Panc1 (cell line): ENCODE measurements around the gene SMAP1.

Experiments
- POLR2AphosphoS5 ChIP-seq: IDR thresholded peaks from 2 replicates; pipeline ENCODE4 v1.6.1; 2012; ENCODE audit warnings: mild to moderate bottlenecking, low read depth, low read length, moderate library complexity
- SIN3A ChIP-seq: IDR thresholded peaks from 2 replicates; pipeline ENCODE4 v1.6.1; 2012; ENCODE audit warnings: low read depth, mild to moderate bottlenecking, low read length, moderate library complexity, borderline replicate concordance; ENCODE audit not compliant: insufficient read depth
- TF ChIP-seq, protein P1 (sequence below): fragments of 450-650 bp; IDR thresholded peaks from 2 replicates; pipeline ENCODE4 v1.5.1; 2017; ENCODE audit warnings: mild to moderate bottlenecking
- TF ChIP-seq, protein P2 (sequence below), 2 experiments: IDR thresholded peaks; 2 replicates each; pipeline ENCODE4 v1.6.1; 2011 to 2012; ENCODE audit warnings: low read depth in 2 of 2, control low read depth in 1 of 2, low read length in 1 of 2, mild to moderate bottlenecking in 1 of 2, moderate library complexity in 1 of 2; ENCODE audit not compliant: insufficient read depth in 1 of 2

DNA sequence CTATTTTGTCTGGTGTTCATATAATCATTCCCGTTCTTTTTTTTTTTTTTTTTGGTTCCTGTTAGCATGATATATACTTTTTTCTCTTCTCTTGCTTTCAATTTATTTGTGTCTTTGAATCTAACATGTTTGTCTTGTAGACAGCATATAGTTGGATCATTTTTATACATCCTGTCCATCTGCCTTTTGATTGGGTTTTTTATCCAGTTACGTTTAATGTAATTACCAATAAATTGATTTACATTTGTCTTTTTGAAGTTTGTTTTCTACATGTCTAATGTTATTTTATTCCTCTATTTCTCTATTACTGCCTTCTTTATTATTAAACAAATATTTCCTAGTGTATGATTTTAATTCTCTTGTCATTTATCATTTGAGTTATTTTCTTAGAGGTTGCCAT lies 204.8 kb downstream of the SMAP1 start:
- TF ChIP-seq, protein P1, sequence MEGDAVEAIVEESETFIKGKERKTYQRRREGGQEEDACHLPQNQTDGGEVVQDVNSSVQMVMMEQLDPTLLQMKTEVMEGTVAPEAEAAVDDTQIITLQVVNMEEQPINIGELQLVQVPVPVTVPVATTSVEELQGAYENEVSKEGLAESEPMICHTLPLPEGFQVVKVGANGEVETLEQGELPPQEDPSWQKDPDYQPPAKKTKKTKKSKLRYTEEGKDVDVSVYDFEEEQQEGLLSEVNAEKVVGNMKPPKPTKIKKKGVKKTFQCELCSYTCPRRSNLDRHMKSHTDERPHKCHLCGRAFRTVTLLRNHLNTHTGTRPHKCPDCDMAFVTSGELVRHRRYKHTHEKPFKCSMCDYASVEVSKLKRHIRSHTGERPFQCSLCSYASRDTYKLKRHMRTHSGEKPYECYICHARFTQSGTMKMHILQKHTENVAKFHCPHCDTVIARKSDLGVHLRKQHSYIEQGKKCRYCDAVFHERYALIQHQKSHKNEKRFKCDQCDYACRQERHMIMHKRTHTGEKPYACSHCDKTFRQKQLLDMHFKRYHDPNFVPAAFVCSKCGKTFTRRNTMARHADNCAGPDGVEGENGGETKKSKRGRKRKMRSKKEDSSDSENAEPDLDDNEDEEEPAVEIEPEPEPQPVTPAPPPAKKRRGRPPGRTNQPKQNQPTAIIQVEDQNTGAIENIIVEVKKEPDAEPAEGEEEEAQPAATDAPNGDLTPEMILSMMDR = no peak
- TF ChIP-seq, protein P2, sequence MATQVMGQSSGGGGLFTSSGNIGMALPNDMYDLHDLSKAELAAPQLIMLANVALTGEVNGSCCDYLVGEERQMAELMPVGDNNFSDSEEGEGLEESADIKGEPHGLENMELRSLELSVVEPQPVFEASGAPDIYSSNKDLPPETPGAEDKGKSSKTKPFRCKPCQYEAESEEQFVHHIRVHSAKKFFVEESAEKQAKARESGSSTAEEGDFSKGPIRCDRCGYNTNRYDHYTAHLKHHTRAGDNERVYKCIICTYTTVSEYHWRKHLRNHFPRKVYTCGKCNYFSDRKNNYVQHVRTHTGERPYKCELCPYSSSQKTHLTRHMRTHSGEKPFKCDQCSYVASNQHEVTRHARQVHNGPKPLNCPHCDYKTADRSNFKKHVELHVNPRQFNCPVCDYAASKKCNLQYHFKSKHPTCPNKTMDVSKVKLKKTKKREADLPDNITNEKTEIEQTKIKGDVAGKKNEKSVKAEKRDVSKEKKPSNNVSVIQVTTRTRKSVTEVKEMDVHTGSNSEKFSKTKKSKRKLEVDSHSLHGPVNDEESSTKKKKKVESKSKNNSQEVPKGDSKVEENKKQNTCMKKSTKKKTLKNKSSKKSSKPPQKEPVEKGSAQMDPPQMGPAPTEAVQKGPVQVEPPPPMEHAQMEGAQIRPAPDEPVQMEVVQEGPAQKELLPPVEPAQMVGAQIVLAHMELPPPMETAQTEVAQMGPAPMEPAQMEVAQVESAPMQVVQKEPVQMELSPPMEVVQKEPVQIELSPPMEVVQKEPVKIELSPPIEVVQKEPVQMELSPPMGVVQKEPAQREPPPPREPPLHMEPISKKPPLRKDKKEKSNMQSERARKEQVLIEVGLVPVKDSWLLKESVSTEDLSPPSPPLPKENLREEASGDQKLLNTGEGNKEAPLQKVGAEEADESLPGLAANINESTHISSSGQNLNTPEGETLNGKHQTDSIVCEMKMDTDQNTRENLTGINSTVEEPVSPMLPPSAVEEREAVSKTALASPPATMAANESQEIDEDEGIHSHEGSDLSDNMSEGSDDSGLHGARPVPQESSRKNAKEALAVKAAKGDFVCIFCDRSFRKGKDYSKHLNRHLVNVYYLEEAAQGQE (IDR thresholded peaks at IDR 0.05; ENCODE audit: insufficient read depth in 1 of 2, low read depth in 2 of 2, low read length in 1 of 2) = no peak
- no peak for TF ChIP-seq POLR2AphosphoS5
- no peak for TF ChIP-seq SIN3A
